GM18909 (cell line): ENCODE results near the gene AMHR2.
"Not testable (repeated sequence)": the region's sequence is repeated elsewhere in the genome, so short reads cannot be mapped to it uniquely, and the experiment has no call there.

Experiments used
- ATAC-seq: cut with Tn5 transposase; IDR thresholded peaks from one replicate; pipeline ENCODE4 v1.9.1; 2021; ENCODE audit warnings: mild to moderate bottlenecking; ENCODE audit not compliant: unreplicated experiment, poor library complexity

AMHR2 gene

DNA sequence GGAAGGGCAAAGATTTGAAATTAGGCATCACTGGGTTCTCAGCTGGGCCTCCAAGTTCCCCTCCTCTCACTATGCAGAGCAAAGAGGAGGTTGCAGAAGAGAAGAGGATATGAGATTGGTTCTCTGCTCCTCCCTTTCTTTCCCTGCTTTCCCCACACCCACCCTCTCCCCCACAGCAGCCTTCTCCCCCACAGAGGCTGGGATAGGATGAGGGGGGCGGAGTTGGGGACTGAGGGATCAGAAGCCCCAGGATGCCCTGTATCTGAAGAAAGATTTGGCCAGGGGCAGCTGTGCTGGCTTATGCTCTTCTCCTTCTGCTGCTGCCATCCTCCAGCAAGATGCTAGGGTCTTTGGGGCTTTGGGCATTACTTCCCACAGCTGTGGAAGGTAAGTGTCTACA, at the start of gene AMHR2:
Gene AMHR2 (plus strand): TSS at position 259 of the 400 bp plus-strand sequence. CDS start 80 bp downstream, at position 339.
- no peak for ATAC-seq

DNA sequence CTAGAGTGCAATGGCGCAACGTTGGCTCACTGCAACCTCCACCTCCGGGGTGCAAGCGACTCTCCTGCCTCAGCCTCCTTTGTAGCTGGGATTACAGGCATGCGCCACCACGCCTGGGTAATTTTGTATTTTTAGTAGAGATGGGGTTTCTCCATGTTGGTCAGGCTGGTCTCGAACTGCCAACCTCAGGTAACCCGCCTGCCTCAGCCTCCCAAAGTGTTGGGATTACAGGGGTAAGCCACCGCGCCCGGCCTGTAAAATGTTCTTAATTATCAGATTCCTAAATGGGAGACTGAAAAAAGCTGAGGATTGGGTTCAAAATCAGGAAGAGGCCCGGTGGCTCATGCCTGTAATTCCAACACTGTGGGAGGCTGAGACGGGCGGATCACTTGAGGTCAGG, 49.4 kb upstream of the AMHR2 start:
- ATAC-seq = not testable (repeated sequence)

DNA sequence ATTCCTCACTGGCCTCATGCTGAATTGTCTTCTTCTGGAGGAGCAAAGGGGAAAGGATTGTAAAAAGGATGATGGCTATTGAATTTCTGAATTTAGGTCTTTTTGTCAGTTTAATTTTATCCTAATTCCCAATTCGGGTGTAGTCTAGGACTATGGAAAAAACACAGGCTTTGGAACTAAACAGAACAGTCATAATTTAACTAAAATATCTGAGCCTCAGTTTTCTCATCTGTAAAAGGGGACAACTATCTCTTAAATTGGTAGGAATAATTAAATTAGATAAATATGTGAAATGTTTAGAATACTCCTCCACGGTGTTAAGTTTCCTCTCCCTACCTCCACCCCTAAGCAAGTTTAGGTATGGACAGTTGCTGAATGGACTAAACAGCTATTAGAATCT, 46.9 kb upstream of the AMHR2 start:
- no peak for ATAC-seq

DNA sequence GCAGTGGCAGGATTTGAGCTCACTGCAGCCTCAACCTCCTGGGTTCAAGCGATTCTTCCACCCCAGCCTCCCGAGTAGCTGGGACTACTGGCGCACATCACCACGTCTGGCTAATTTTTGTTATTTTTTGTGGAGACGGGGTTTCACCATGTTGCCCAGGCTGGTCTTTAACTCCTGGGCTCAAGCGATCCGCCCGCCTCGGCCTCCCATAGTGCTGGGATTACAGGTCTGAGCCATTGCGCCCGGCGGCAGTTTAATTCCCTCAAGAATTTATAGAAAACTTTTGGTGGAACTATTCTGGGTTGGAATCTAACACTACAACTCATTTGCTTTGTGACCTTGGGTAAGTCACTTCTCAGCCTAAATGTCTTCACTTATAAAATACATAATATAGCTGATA, 45.4 kb upstream of the AMHR2 start:
- ATAC-seq = no peak

DNA sequence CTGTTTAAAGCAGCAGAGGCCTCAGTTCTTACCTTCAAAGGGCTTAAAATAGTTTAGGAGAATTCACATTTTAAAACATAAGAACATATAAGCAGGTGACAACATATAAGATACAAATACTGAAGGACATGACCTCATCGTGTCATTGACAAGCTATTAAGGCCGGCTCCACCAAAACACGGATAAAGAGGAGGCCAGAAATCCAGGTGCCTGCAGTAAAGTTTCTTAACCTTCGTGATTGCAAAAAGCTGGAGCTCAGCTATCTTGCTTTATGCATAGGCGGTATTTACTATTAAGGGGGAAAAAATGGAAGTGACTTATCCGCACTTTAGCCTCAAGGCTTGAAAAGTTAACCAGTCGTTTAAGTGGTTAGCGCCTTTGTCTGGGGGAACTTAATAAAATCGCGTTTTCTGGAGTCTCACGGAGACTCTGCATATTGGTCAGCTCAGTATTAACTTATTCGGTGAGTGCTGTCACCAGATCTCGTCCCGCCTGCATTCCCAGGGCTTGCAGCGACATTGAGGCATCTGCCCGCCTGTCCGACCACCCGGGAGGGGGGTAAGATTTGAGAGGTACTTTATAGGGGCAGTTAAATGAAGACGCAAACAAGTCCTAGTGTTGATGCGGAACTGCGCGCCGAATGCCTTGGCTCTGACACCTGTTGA, 44.8 kb upstream of the AMHR2 start:
- no peak for ATAC-seq

DNA sequence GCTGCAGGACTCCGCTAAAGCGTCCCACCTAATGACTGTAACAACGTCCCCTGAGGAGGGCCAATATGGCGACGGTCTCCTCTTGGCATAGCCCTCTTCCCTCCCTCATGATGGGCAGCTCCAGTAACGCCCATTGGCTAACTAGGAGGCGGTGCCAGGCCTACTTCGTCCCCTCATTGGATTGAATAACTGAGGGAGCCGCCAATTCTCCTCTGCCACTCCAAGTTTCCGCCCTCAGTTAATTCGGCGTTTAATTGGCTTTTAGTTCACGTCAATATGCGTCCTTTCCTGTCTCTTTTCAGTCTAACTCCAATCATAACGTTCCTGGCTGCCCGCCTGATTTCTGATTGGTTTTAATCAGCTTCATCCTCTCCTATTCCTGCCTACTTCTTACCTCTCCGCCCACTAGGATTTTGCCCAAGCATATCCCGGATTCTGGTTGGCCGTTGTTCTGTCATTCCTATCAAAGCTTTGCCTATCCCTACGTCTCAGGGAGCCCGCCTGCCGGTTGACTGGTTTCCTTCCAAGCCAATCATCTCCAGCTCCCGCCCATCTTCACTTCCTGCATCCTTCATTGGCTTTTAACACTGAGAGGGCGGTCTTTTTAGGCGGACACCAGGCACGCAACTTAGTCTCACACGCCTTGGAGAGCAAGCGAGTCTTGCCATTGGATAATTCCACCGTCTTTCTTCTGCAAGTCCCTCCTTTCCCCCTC, 44.1 kb upstream of the AMHR2 start:
- ATAC-seq = peak; percentile 76

DNA sequence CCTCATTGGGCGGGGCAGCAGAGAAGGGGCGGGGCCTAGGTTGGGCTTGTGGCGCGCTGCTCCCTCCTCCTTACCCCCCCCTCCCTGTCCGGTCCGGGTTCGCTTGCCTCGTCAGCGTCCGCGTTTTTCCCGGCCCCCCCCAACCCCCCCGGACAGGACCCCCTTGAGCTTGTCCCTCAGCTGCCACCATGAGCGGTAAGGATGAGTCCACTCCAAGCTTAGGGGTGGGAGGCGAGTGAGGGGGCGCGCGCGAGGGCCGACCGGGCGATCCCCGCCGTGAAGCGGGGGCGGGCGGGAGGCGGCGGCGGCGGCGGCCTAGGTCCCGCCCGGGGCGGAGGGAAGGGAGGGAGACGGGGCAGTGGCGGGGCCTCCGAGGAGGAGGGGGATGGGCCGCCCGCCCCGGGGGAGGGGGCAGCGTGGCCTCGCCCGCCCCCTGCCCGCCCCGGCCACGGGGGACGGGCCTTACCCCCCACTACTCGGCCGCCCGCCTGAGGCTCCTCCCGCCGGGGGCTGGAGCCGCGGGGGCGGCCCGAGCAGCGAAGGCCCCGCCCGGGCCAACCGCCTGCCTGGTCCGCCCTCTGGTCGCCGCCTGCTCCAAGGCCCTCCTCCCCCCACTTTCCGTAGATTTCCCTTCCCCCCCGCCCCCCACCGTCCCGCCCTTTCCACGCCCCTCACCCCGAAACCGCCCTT, 43.4 kb upstream of the AMHR2 start, which contains the start of gene SP1:
Gene SP1 (plus strand): TSS at position 73 of the 690 bp plus-strand sequence. CDS start 116 bp downstream, at position 189.
- peak; percentile 41 for ATAC-seq

DNA sequence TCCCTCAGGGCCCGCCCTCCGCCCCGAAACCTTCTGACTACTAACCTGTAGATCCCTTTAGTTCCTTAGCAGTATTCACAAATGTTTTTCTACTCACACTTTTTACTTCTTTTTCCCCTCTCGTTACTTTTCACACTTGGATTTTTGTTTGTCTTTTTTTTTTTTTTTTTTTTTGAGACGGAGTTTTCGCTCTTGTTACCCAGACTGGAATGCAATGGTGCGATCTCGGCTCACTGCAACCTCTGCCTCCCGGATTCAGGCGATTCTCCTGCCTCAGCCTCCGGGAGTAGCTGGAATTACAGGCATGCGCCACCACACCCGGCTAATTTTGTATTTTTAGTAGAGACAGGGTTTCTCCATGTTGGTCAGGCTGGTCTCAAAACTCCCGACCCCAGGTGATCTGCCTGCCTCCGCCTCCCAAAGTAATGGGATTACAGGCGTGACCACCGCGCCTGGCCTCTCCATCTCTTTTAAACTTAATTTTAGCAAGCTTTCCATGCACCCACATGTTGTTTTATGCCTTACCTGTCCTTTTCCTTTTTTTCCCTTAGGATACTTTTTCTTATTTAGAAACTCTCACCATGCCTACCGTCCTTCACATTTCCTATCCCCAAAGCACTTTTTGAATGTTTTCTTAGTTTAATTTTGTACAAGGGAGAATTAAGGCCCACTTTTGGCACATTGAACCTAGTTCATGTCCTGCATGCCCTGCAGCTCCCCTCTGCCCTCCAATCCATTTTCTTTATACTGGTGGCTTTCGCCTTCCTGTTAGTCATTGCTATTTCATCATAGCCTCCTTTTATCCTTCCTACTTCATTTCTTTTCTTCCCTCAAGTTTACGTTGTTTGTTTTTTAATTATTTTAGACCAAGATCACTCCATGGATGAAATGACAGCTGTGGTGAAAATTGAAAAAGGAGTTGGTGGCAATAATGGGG, 42.6 kb upstream of the AMHR2 start:
- ATAC-seq = no peak

DNA sequence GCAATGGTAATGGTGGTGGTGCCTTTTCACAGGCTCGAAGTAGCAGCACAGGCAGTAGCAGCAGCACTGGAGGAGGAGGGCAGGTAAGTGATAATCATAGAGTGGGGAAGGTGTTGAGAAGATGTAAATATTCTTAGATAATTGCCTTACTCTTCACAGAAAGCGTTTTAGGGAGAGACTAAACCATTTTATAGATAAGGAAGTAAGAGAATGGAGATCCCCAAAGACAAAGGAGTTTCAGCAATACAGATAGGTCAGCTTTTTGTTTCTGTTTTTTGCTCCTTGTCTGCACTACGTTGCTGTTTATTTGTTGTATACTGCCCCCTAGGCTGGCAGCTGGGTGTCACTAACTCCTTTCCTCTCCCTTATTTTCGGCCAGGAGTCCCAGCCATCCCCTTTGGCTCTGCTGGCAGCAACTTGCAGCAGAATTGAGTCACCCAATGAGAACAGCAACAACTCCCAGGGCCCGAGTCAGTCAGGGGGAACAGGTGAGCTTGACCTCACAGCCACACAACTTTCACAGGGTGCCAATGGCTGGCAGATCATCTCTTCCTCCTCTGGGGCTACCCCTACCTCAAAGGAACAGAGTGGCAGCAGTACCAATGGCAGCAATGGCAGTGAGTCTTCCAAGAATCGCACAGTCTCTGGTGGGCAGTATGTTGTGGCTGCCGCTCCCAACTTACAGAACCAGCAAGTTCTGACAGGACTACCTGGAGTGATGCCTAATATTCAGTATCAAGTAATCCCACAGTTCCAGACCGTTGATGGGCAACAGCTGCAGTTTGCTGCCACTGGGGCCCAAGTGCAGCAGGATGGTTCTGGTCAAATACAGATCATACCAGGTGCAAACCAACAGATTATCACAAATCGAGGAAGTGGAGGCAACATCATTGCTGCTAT, 41.7 kb upstream of the AMHR2 start:
- no peak for ATAC-seq

DNA sequence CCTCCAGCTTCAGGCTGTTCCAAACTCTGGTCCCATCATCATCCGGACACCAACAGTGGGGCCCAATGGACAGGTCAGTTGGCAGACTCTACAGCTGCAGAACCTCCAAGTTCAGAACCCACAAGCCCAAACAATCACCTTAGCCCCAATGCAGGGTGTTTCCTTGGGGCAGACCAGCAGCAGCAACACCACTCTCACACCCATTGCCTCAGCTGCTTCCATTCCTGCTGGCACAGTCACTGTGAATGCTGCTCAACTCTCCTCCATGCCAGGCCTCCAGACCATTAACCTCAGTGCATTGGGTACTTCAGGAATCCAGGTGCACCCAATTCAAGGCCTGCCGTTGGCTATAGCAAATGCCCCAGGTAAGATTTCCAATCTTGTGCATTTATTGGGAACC, 40.4 kb upstream of the AMHR2 start:
- no peak for ATAC-seq

DNA sequence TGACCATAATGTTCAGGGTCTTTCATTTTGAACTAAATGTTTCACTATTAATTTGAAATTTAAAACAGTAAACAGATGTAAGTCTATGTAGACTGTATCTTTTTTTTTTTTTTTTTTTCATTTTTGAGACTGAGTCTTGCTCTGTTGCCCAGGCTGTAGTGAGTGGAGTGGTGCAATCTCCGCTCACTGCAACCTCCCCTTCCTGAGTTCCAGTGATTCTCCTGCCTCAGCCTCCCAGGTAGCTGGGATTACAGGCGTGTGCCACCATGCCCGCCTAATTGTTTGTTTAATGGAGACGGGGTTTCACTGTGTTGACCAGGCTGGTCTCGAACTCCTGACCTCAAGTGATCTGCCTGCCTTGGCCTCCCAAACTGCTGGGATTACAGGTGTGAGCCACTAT, 37.3 kb upstream of the AMHR2 start:
- not testable (repeated sequence) for ATAC-seq

DNA sequence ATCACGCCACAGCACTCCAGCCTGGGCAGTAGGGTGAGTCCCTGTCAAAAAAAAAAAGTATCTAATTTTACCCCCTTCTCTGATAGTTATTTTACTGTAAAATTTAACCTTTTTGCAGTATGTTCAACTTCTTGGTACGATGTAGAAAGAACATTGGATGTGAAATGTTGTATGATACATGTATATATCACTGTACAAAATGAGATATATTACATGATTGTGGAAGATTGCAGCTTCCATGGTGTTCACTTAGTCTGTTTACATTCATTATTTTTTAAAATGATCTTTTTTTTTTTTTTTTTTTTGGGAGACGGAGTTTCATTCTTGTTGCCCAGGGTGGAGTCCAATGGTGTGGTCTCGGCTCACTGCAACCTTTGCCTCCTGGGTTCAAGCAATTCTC, 34.7 kb upstream of the AMHR2 start:
- no peak for ATAC-seq

DNA sequence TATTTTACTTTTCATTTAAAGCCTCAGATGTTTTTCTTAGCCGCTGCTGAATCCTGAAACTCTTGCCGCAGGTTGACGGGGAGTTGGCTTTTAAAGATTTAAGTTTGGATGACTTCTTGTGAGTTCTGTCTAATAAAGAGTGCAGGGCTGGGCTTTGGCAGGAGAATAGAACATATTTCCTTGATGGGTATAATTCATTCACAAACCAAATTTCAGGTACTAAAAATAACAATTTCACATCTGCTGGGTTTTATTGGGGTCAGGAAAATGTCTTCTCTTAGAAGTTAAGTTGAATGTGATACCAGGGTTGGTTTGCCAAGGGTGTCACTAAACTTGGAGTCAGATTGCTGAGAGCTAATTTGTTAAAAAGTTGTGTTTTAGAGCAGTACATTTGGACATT, 34.0 kb upstream of the AMHR2 start:
- ATAC-seq = no peak

DNA sequence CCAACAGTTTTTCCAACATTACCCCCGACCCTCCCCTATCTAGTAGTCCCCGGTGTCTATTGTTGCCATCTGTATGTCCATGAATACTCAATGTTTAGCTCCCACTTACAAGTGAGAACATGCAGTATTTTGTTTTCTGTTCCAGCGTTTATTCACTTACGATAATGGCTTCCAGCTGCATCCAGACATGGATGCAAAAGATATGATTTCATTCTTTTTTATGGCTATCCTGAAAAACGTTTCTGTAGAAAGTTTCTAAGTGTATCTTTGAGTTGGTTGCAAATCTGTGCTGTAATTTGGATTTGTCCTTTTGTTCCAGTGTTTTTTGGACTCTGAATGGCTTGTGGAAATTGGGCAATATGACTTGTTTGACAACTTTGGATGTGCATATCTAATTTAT, 31.9 kb upstream of the AMHR2 start:
- ATAC-seq = no peak

DNA sequence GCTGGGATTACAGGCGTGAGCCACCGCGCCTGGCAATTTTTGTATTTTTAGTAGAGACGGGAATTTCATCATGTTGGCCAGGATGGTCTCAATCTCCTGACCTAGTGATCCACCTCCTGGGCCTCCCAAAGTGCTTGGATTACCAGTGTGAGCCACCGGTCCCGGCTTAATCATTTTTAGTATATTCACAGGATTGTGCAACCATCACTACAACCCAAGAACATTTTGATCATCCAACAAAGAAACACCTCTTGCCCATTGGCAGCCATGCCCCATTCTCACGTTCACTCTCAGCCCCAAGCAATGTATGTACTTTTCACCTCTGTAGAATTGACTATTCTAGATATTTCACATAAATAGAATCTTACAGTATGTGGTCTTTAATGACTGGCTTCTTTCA, 23.8 kb upstream of the AMHR2 start:
- no peak for ATAC-seq

DNA sequence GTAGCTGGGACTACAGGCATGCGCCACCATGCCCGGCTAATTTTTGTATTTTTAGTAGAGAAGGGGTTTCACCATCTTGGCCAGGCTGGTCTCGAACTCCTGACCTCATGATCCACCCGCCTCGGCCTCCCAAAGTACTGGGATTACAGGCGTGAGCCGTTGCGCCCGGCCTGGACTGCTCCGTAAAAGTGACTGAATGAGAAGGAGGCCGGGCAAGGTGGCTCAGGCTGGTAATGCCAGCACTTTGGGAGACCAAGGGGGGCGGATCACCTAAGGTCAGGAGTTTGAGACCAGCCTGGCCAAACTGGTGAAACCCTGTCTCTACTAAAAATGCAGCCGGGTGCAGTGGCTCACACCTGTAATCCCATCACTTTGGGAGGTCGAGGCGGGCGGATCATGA, 21.3 kb upstream of the AMHR2 start:
- ATAC-seq = not testable (repeated sequence)

DNA sequence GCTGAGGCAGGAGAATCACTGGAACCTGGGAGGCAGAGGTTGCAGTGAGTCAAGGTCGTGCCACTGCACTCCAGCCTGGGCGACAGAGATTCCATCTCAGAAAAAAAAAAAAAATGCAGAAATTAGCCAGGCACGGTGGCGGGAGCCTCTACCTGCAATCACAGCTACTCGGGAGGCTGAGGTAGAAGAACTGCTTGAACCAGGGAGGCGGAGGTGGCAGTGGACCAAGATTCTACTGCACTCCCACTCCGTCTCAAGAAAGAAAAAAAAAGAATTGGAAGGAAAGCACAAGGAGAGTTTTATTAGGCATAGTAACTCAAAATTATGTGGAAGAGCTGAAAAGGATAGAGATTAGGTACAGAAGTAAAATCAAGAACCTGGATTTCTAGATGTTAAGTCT, 20.8 kb upstream of the AMHR2 start:
- ATAC-seq = no peak

DNA sequence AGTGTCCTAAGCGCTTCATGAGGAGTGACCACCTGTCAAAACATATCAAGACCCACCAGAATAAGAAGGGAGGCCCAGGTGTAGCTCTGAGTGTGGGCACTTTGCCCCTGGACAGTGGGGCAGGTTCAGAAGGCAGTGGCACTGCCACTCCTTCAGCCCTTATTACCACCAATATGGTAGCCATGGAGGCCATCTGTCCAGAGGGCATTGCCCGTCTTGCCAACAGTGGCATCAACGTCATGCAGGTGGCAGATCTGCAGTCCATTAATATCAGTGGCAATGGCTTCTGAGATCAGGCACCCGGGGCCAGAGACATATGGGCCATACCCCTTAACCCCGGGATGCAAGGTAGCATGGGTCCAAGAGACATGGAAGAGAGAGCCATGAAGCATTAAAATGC, 12.7 kb upstream of the AMHR2 start:
- ATAC-seq = no peak

DNA sequence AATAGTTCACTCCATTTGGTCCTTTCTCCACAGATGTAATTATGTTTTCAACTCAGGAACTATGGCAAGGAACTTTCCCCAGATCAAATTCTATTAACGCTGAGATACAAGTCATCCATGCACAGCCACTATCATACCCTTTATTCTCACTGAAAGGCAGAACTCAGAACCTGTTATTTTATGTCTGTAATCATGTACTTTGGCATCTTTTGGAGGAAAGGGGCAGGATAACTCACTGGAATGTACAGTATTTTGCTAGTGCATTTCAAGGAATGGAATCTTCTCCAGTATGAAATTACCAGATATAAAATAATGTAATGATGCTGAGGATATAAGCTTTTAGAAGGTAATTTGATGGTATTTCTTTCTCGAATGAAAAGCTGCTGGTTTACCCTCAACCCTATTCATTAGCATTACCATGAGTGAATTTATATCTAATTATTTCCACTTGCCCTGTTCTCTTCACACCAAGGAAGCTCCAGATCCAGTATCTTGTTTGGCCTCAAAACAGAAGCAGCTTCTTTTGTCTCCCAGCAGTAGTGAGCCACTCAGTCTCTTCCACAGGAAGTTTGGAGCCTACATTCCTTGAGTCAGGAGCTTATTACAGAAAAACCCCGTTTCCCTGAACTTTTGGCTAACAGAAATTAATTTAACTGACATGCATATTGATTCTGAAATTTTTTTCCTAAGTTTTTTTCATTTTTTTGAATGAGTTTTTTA, 10.0 kb upstream of the AMHR2 start:
- no peak for ATAC-seq
